A549 (cell line): ENCODE results near the gene COMMD4. TPM values are rescaled to one million over a fixed set of nuclear protein-coding genes. Genes with fewer than 3 reads are reported as not detected.

Experiments
- ATAC-seq, 2 experiments: fragments of 200-7000 bp in 1 of 2; fragments of >200 bp in 1 of 2; cut with Nextera tagmentation in 1 of 2; cut with Tn5 transposase in 1 of 2; 3 replicates each; pipeline versions ENCODE4 v1.8.0 to v1.9.1; 2018 to 2020; ENCODE audit warnings: mild to moderate bottlenecking in 1 of 2, moderate library complexity in 1 of 2
- CTCF ChIA-PET: fragments of 300-600 bp; sonication (Branson Sonifier 250); formaldehyde crosslinking; extraction: SDS; loops from one replicate; lab custom pipeline; 2021; ENCODE audit warnings: antibody characterized with exemption, inconsistent platforms; lab: Yijun Ruan, JAX
- POLR2A ChIA-PET: fragments of 350-600 bp; formaldehyde crosslinking; extraction: SDS; loops from one replicate; lab custom pipeline; 2021; ENCODE audit warnings: antibody characterized with exemption, inconsistent platforms; lab: Yijun Ruan, JAX
- DNase-seq, 2 experiments: peaks; one replicate each; pipeline versions ENCODE4 v3.0.0 to v3.0.0-alpha.2; 2011 to 2016; ENCODE audit warnings: low read depth in 1 of 2, low spot score in 1 of 2
- FAIRE-seq: peaks from 2 replicates; lab custom pipeline; 2011; peaks lifted over from hg19 to GRCh38; lab: Jason Lieb, UNC
- H3K27ac ChIP-seq, 2 experiments: fragments of >200 bp; sonication (Bioruptor Twin); formaldehyde crosslinking; 3 replicates each; pipeline ENCODE4 v1.5.1; 2016 to 2017
- H3K4me1 ChIP-seq: fragments of >200 bp; sonication (Bioruptor Twin); formaldehyde crosslinking; 3 replicates; pipeline ENCODE4 v1.6.1; 2016
- H3K4me2 ChIP-seq: fragments of >200 bp; sonication (Bioruptor Twin); formaldehyde crosslinking; 3 replicates; pipeline ENCODE4 v1.6.1; 2016
- H3K4me3 ChIP-seq: fragments of >200 bp; sonication (Bioruptor Twin); formaldehyde crosslinking; 3 replicates; pipeline ENCODE4 v1.5.1; 2016
- H3K9me3 ChIP-seq: fragments of >200 bp; sonication (Bioruptor Twin); formaldehyde crosslinking; 3 replicates; pipeline ENCODE4 v1.6.1; 2016
- BHLHE40 ChIP-seq: IDR thresholded peaks from 2 replicates; pipeline ENCODE4 v1.6.1; 2012; ENCODE audit warnings: low read depth, low read length, inconsistent platforms
- CBX2 ChIP-seq: fragments of 200-600 bp; sonication (generic); IDR thresholded peaks from 2 replicates; pipeline ENCODE4 v1.6.1; 2016; ENCODE audit warnings: low read depth, mild to moderate bottlenecking, borderline replicate concordance
- CBX8 ChIP-seq: fragments of 200-600 bp; sonication (generic); IDR thresholded peaks from 2 replicates; pipeline ENCODE4 v1.6.1; 2016
- EHF ChIP-seq: fragments of 250-450 bp; sonication (Bioruptor Pico); IDR thresholded peaks from 2 replicates; pipeline ENCODE4 v1.5.0; 2020; ENCODE audit warnings: mild to moderate bottlenecking
- FOSB ChIP-seq: fragments of 250-450 bp; sonication (Bioruptor Pico); IDR thresholded peaks from 2 replicates; pipeline ENCODE4 v1.5.0; 2020; ENCODE audit warnings: mild to moderate bottlenecking, moderate library complexity
- FOSL2 ChIP-seq, 2 experiments: fragments of 450-650 bp in 1 of 2; fragments of >200 bp in 1 of 2; sonication (Bioruptor Twin) in 1 of 2; formaldehyde crosslinking; IDR thresholded peaks; 2 replicates each; pipeline versions ENCODE4 v1.5.0 to v1.6.1; 2016 to 2020; ENCODE audit warnings: mild to moderate bottlenecking in 1 of 2, moderate library complexity in 1 of 2
- HDAC2 ChIP-seq: fragments of 200-600 bp; sonication (generic); IDR thresholded peaks from 2 replicates; pipeline ENCODE4 v1.6.1; 2016
- HOXA7 ChIP-seq: fragments of 250-450 bp; sonication (Bioruptor Pico); IDR thresholded peaks from 2 replicates; pipeline ENCODE4 v1.5.0; 2020; ENCODE audit warnings: mild to moderate bottlenecking, moderate library complexity
- JUN ChIP-seq, 2 experiments: fragments of >200 bp; sonication (Bioruptor Twin); formaldehyde crosslinking; IDR thresholded peaks; 2 replicates in 1 of 2; 3 replicates in 1 of 2; pipeline ENCODE4 v1.6.1; 2016 to 2017
- KDM5A ChIP-seq: fragments of 200-600 bp; sonication (generic); IDR thresholded peaks from 2 replicates; pipeline ENCODE4 v1.6.1; 2016; ENCODE audit warnings: antibody characterized with exemption, mild to moderate bottlenecking
- NPAS2 ChIP-seq: fragments of 250-450 bp; sonication (Bioruptor Pico); IDR thresholded peaks from 2 replicates; pipeline ENCODE4 v1.8.0; 2022; ENCODE audit warnings: mild to moderate bottlenecking, moderate library complexity, borderline replicate concordance
- POLR2A ChIP-seq: IDR thresholded peaks from 2 replicates; pipeline ENCODE4 v1.6.1; 2012; ENCODE audit warnings: mild to moderate bottlenecking, low read length
- RFX5 ChIP-seq: fragments of 450-650 bp; IDR thresholded peaks from 2 replicates; pipeline ENCODE4 v1.7.1; 2014; ENCODE audit warnings: antibody characterized with exemption, mild to moderate bottlenecking, moderate library complexity
- SMC3 ChIP-seq: fragments of >200 bp; sonication (Bioruptor Twin); formaldehyde crosslinking; IDR thresholded peaks from 3 replicates; pipeline ENCODE4 v1.6.1; 2018; ENCODE audit warnings: inconsistent platforms
- TFCP2L1 ChIP-seq: fragments of 250-450 bp; sonication (Bioruptor Pico); IDR thresholded peaks from 2 replicates; pipeline ENCODE4 v1.5.0; 2021; ENCODE audit warnings: mild to moderate bottlenecking
- ZC3H11A ChIP-seq: fragments of 450-650 bp; IDR thresholded peaks from 2 replicates; pipeline ENCODE4 v1.6.1; 2014; ENCODE audit warnings: antibody characterized with exemption, mild to moderate bottlenecking
- ZNF302 ChIP-seq: fragments of 250-450 bp; sonication (Bioruptor Pico); IDR thresholded peaks from 2 replicates; pipeline ENCODE4 v1.9.0; 2021; ENCODE audit warnings: inconsistent platforms, mild to moderate bottlenecking, moderate library complexity
- WGBS: methylation state at CpG from one replicate; pipeline ENCODE4 v1.1.6; 2017; ENCODE audit errors: missing lambda C conversion rate; 5-methylcytosine and 5-hydroxymethylcytosine counted together
- polyA plus RNA-seq, 4 experiments: library from polyadenylated mRNA; depleted of rRNA in 3 of 4; stranded (reverse); fragments of >200 nt; fragmentation: RNase III in 1 of 4; extraction: RNeasy Plus Mini Kit Qiagen cat#74134 plus additional on column Dnase treatment in 1 of 4; gene quantifications; 2 replicates in 3 of 4; 3 replicates in 1 of 4; pipeline ENCODE4 v1.2.3, GENCODE V29; 2011 to 2017
- TF ChIP-seq, protein P1 (sequence below): fragments of 150-350 bp; IDR thresholded peaks from 2 replicates; pipeline ENCODE4 v1.6.1; 2014; ENCODE audit warnings: low read depth, mild to moderate bottlenecking, low read length
- TF ChIP-seq, protein P2 (sequence below): fragments of 450-650 bp; IDR thresholded peaks from 2 replicates; pipeline ENCODE4 v1.6.1; 2014; ENCODE audit warnings: antibody characterized with exemption
- TF ChIP-seq, protein P3 (sequence below): fragments of >200 bp; sonication (Bioruptor Twin); formaldehyde crosslinking; IDR thresholded peaks from 2 replicates; pipeline ENCODE4 v1.6.1; 2016
- TF ChIP-seq, protein P4 (sequence below): IDR thresholded peaks from 2 replicates; pipeline ENCODE4 v1.6.1; 2012
- TF ChIP-seq, protein P5 (sequence below): fragments of 200-600 bp; sonication (generic); IDR thresholded peaks from 2 replicates; pipeline ENCODE4 v1.6.1; 2016; ENCODE audit warnings: antibody characterized with exemption, mild to moderate bottlenecking, moderate library complexity

The COMMD4 gene
- polyA plus RNA-seq, 2 of the 4 experiments (the other 2 are of a cell fraction) = 88.0 to 220 TPM

DNA sequence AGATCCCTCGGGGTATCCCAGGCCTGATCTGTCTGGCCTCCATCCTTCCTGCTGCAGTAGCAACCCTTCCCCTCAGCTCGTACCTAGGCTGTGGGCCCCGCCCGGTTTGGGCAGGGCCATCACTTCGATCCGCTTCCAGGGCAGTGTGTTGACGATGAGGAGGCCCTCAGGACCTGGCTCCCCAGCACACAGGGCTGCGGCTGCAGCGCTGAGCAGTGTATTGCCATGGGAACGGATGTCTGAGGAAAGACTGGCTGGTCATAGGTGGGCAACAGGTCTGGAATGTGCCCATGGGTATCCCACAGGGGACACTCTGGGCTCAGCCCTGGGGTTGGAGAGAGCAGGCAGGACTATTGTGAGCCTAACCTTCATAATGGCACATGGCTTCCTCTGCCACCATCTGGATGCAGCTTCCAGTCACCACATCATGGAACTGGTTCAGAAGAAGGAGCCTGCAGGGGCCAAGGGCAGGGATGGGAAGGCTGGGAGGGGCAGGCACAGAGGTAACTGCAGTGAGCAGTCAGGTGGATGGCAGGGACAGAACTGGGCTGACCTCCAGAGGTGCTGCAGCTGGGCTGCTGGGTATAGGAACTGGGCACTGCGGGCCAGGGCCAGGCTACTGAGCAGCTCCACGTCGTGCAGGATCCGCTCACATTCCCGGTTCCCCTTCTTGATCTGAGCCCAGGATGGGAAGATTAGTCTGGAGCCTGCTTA lies 23.8 kb downstream of the COMMD4 start:
- WGBS = 97% methylated on average over 15 of the region's 15 CpGs
- Histone ChIP-seq H3K9me3 (no peaks in the 10 kb centered on the region), H3K4me3 (no peak overlapping the region), H3K4me1 (no peaks in the 10 kb centered on the region), H3K27ac (no peak overlapping the region), H3K4me2 (no peak overlapping the region)
- POLR2A ChIA-PET = interaction anchor here (0.9 to 1.6 kb wide), 4 partner anchors 8 to 12 kb away, joined by 3 to 5 read pairs (median 3); partner anchors contain the start of gene MAN2C1
- DNase-seq (no peak), FAIRE-seq (no peak), ATAC-seq (peak in 1 of 2 experiments; percentile 2; a peak in 3 of 6 replicates)
- TF ChIP-seq, protein P1, sequence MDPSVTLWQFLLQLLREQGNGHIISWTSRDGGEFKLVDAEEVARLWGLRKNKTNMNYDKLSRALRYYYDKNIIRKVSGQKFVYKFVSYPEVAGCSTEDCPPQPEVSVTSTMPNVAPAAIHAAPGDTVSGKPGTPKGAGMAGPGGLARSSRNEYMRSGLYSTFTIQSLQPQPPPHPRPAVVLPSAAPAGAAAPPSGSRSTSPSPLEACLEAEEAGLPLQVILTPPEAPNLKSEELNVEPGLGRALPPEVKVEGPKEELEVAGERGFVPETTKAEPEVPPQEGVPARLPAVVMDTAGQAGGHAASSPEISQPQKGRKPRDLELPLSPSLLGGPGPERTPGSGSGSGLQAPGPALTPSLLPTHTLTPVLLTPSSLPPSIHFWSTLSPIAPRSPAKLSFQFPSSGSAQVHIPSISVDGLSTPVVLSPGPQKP = no peak
- TF ChIP-seq TFCP2L1 = no peak
- TF ChIP-seq NPAS2 = no peak
- TF ChIP-seq EHF = no peak
- TF ChIP-seq FOSL2 (IDR thresholded peaks at IDR 0.05) = no peak
- no peak for TF ChIP-seq FOSL2 (CRISPR knock-in tag; IDR thresholded peaks at IDR 0.05)
- no peak for TF ChIP-seq SMC3
- TF ChIP-seq POLR2A = no peak
- TF ChIP-seq, protein P2, sequence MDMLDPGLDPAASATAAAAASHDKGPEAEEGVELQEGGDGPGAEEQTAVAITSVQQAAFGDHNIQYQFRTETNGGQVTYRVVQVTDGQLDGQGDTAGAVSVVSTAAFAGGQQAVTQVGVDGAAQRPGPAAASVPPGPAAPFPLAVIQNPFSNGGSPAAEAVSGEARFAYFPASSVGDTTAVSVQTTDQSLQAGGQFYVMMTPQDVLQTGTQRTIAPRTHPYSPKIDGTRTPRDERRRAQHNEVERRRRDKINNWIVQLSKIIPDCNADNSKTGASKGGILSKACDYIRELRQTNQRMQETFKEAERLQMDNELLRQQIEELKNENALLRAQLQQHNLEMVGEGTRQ = no peak
- TF ChIP-seq FOSB (CRISPR knock-in tag) = no peak
- TF ChIP-seq HOXA7 (CRISPR knock-in tag) = no peak
- CTCF ChIA-PET = interaction anchor here (1.0 to 1.6 kb wide), 6 partner anchors 7 to 287 kb away, joined by 3 to 7 read pairs (median 3); partner anchors contain the start of gene MAN2C1

DNA sequence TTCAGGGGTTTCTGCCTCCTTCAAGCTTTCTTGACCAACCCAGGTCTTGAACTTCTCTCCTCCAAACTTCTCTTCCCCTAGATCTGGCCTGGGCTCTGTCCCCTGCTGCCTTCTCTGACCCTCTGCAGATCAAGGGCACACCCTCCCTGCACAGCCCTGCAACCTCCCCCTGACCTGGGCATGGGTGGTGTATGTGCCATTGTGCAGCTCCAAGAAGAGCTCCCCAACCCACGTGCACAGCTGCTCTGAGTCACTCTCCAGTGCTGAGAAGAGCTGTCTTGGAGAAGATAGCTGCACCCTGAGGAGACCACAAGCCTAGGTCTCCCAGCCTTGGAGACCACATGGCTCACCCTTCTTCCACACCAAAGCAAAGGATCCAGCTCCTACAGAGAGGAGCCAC lies 24.5 kb downstream of the COMMD4 start:
- Histone ChIP-seq H3K4me3 (no peak overlapping the region), H3K9me3 (no peaks in the 10 kb centered on the region), H3K27ac (no peak overlapping the region), H3K4me1 (no peaks in the 10 kb centered on the region), H3K4me2 (no peak overlapping the region)
- ChIA-PET POLR2A (interaction anchor here (0.6 to 1.3 kb wide), 4 partner anchors 8 to 23 kb away, joined by 3 read pairs; partner anchors contain the start of gene MAN2C1), CTCF (interaction anchor here (1.0 to 1.6 kb wide), 4 partner anchors 7 to 287 kb away, joined by 3 to 7 read pairs (median 3); partner anchors contain the start of gene MAN2C1)
- WGBS = 60% methylated on average over 1 of the region's 1 CpG
- DNase-seq = no peak
- no peak for FAIRE-seq
- peak in 1 of 2 experiments; percentile 3; a peak in 3 of 6 replicates for ATAC-seq
- TF ChIP-seq, protein P3, sequence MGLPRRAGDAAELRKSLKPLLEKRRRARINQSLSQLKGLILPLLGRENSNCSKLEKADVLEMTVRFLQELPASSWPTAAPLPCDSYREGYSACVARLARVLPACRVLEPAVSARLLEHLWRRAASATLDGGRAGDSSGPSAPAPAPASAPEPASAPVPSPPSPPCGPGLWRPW = no peak
- TF ChIP-seq, protein P4, sequence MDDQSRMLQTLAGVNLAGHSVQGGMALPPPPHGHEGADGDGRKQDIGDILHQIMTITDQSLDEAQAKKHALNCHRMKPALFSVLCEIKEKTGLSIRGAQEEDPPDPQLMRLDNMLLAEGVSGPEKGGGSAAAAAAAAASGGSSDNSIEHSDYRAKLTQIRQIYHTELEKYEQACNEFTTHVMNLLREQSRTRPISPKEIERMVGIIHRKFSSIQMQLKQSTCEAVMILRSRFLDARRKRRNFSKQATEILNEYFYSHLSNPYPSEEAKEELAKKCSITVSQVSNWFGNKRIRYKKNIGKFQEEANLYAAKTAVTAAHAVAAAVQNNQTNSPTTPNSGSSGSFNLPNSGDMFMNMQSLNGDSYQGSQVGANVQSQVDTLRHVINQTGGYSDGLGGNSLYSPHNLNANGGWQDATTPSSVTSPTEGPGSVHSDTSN = no peak
- TF ChIP-seq JUN (IDR thresholded peaks at IDR 0.05) = no peak

DNA sequence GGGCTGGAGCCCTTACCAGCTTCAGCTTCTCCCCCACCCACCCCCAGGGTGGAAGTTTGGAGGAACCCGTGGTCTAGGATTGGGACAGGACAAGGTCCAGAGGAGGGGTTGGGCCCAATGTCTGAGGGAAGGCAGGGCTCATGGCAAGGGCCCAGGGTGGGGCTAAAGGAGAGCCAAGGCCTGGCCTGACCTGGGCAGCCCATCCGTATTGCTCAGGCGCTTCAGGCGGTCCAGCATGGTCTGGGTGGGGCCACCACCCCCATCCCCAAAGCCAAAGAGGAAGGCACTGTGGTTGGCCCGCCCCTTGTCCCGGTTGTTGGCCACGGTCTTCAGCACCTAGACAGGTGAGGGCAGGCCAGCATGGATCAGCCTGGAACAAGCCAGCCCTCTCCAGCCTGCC lies 25.0 kb downstream of the COMMD4 start:
- 94% methylated on average over 7 of the region's 7 CpGs for WGBS
- ATAC-seq (no peak; a peak in 1 of 6 replicates), FAIRE-seq (no peak)
- no peak for TF ChIP-seq BHLHE40
- no peak for TF ChIP-seq CBX2
- no peak for TF ChIP-seq ZC3H11A
- TF ChIP-seq FOSL2 (IDR thresholded peaks at IDR 0.05) = no peak
- no peak for TF ChIP-seq FOSL2 (CRISPR knock-in tag; IDR thresholded peaks at IDR 0.05)
- no peak for TF ChIP-seq ZNF302 (CRISPR knock-in tag)
- TF ChIP-seq, protein P3 = no peak
- no peak for TF ChIP-seq RFX5
- TF ChIP-seq CBX8 = no peak
- TF ChIP-seq, protein P4 = no peak
- TF ChIP-seq, protein P2 = no peak
- TF ChIP-seq HDAC2 = no peak
- no peak for TF ChIP-seq FOSB (CRISPR knock-in tag)
- TF ChIP-seq KDM5A = no peak
- no peak for TF ChIP-seq TFCP2L1
- TF ChIP-seq, protein P5, sequence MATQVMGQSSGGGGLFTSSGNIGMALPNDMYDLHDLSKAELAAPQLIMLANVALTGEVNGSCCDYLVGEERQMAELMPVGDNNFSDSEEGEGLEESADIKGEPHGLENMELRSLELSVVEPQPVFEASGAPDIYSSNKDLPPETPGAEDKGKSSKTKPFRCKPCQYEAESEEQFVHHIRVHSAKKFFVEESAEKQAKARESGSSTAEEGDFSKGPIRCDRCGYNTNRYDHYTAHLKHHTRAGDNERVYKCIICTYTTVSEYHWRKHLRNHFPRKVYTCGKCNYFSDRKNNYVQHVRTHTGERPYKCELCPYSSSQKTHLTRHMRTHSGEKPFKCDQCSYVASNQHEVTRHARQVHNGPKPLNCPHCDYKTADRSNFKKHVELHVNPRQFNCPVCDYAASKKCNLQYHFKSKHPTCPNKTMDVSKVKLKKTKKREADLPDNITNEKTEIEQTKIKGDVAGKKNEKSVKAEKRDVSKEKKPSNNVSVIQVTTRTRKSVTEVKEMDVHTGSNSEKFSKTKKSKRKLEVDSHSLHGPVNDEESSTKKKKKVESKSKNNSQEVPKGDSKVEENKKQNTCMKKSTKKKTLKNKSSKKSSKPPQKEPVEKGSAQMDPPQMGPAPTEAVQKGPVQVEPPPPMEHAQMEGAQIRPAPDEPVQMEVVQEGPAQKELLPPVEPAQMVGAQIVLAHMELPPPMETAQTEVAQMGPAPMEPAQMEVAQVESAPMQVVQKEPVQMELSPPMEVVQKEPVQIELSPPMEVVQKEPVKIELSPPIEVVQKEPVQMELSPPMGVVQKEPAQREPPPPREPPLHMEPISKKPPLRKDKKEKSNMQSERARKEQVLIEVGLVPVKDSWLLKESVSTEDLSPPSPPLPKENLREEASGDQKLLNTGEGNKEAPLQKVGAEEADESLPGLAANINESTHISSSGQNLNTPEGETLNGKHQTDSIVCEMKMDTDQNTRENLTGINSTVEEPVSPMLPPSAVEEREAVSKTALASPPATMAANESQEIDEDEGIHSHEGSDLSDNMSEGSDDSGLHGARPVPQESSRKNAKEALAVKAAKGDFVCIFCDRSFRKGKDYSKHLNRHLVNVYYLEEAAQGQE = no peak

More for the DNA sequence above, 25.0 kb downstream of the COMMD4 start:
- Histone ChIP-seq H3K4me2 (no peak overlapping the region), H3K9me3 (no peaks in the 10 kb centered on the region), H3K4me3 (no peak overlapping the region), H3K27ac (no peak overlapping the region), H3K4me1 (no peaks in the 10 kb centered on the region)
- DNase-seq = no peak
- ChIA-PET CTCF (interaction anchor here (1.4 to 1.5 kb wide), 2 partner anchors 9 to 10 kb away, joined by 3 read pairs; no protein-coding TSS in a partner anchor), POLR2A (interaction anchor here (0.6 to 0.9 kb wide), 2 partner anchors 8 to 23 kb away, joined by 3 read pairs; partner anchors contain the start of gene MAN2C1)
